Fibroblast of lung (primary cell): Measurements from ENCODE around the gene URB1. TPM values are rescaled to one million over a fixed set of nuclear protein-coding genes. Genes with fewer than 3 reads are reported as not detected.
"Not testable (repeated sequence)": the region's sequence is repeated elsewhere in the genome, so short reads cannot be mapped to it uniquely, and the experiment has no call there.

Experiments
- DNase-seq, 2 donors: peaks; one replicate each; pipeline versions ENCODE4 v3.0.0 to v3.0.0-alpha.2; 2010; ENCODE audit warnings: low read depth in 2 of 2
- H2AFZ ChIP-seq: 2 replicates; pipeline ENCODE4 v1.5.1; 2012; ENCODE audit warnings: low read length, control low read depth, inconsistent platforms
- H3K27ac ChIP-seq: 2 replicates; pipeline ENCODE4 v1.5.1; 2011; ENCODE audit warnings: low read length, control low read depth; ENCODE audit not compliant: insufficient read depth
- H3K27me3 ChIP-seq: 2 replicates; pipeline ENCODE4 v1.5.1; 2011; ENCODE audit warnings: mild to moderate bottlenecking, low read length; ENCODE audit not compliant: control insufficient read depth, insufficient read depth
- H3K36me3 ChIP-seq: 2 replicates; pipeline ENCODE4 v1.5.1; 2011; ENCODE audit warnings: low read length; ENCODE audit not compliant: control insufficient read depth, insufficient read depth
- H3K4me1 ChIP-seq: 2 replicates; pipeline ENCODE4 v1.5.1; 2011; ENCODE audit warnings: low read length; ENCODE audit not compliant: control insufficient read depth, insufficient read depth; ENCODE audit errors: extremely low read depth
- H3K4me2 ChIP-seq: 2 replicates; pipeline ENCODE4 v1.5.1; 2011; ENCODE audit warnings: low read length, control low read depth; ENCODE audit not compliant: insufficient read depth; ENCODE audit errors: extremely low read depth
- H3K4me3 ChIP-seq, 4 experiments: fragments of 200-600 bp in 1 of 4; sonication (generic) in 1 of 4; replicated peaks in 1 of 4; 2 replicates each; pipeline ENCODE4 v1.5.1; 2011 to 2016; ENCODE audit warnings: low read length in 4 of 4, low read depth in 3 of 4, mild to moderate bottlenecking in 3 of 4, control low read depth in 2 of 4, inconsistent platforms in 1 of 4, mixed read lengths in 1 of 4; ENCODE audit not compliant: insufficient read depth in 1 of 4; ENCODE audit errors: control extremely low read depth in 1 of 4
- H3K79me2 ChIP-seq: 2 replicates; pipeline ENCODE4 v1.5.1; 2012; ENCODE audit warnings: mild to moderate bottlenecking, low read length, inconsistent platforms; ENCODE audit not compliant: control insufficient read depth, insufficient read depth
- H3K9ac ChIP-seq: 2 replicates; pipeline ENCODE4 v1.5.1; 2011; ENCODE audit warnings: mild to moderate bottlenecking, low read length, control low read depth; ENCODE audit not compliant: insufficient read depth
- H3K9me3 ChIP-seq: 2 replicates; pipeline ENCODE4 v1.5.1; 2012; ENCODE audit warnings: low read depth, low read length; ENCODE audit not compliant: control insufficient read depth, insufficient read depth
- H4K20me1 ChIP-seq: 2 replicates; pipeline ENCODE4 v1.5.1; 2011; ENCODE audit warnings: low read length; ENCODE audit not compliant: control insufficient read depth, insufficient read depth; ENCODE audit errors: extremely low read depth
- EZH2 ChIP-seq: IDR thresholded peaks from 2 replicates; pipeline ENCODE4 v1.5.1; 2012; ENCODE audit warnings: low read length, control low read depth, mild to moderate bottlenecking; ENCODE audit errors: missing control alignments
- polyA plus RNA-seq, 2 donors: library from polyadenylated mRNA; depleted of rRNA in 1 of 2; stranded (reverse) in 1 of 2; unstranded in 1 of 2; fragments of >200 nt; gene quantifications; 2 replicates each; pipeline ENCODE4 v1.2.1, GENCODE V29; 2011 to 2012; ENCODE audit warnings: missing spikeins in 1 of 2
- total RNA-seq: library from RNA; depleted of rRNA; stranded (reverse); fragments of >200 nt; gene quantifications from 2 replicates; pipeline ENCODE4 v1.2.1, GENCODE V29; 2014
- TF ChIP-seq, protein P1 (sequence below), 2 donors: IDR thresholded peaks in 1 of 2; conservative IDR thresholded peaks in 1 of 2; 1 replicate in 1 of 2; 2 replicates in 1 of 2; pipeline ENCODE4 v1.5.1; 2011 to 2012; ENCODE audit warnings: low read length in 2 of 2, control low read depth in 1 of 2, inconsistent platforms in 1 of 2, low read depth in 1 of 2, mild to moderate bottlenecking in 1 of 2

Gene URB1
- total and polyA plus RNA-seq, 2 donors (not counting 1 experiment from before 2014, with no cell fraction given): 4.3 to 17.7 TPM

DNA sequence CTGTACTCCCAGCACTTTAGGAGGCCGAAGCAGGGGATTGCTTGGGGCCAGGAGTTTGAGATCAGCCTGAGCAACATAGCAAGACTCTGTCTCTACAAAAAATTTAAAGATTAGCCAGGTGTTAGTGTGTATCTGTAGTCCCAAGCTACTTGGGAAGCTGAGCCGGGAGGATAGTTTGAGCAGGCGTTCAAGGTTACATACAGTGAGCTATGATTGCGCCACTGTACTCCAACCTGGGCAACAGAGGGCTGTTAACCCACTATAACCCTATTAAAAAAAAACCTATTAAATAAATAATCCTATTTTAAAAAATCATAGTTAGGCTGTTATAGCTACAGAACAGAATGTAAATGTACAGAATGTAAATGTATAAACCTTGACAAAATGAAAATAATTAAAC, 116.1 kb downstream of the URB1 start:
- no peak for DNase-seq
- TF ChIP-seq, protein P1, sequence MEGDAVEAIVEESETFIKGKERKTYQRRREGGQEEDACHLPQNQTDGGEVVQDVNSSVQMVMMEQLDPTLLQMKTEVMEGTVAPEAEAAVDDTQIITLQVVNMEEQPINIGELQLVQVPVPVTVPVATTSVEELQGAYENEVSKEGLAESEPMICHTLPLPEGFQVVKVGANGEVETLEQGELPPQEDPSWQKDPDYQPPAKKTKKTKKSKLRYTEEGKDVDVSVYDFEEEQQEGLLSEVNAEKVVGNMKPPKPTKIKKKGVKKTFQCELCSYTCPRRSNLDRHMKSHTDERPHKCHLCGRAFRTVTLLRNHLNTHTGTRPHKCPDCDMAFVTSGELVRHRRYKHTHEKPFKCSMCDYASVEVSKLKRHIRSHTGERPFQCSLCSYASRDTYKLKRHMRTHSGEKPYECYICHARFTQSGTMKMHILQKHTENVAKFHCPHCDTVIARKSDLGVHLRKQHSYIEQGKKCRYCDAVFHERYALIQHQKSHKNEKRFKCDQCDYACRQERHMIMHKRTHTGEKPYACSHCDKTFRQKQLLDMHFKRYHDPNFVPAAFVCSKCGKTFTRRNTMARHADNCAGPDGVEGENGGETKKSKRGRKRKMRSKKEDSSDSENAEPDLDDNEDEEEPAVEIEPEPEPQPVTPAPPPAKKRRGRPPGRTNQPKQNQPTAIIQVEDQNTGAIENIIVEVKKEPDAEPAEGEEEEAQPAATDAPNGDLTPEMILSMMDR (conservative IDR thresholded peaks at IDR 0.05 in 1 of 2, IDR thresholded peaks at IDR 0.05 in 1 of 2; ENCODE audit: low read depth in 1 of 2, low read length in 2 of 2): no peak
- no peak for TF ChIP-seq EZH2

GRCh38 chr21:32270748-32271147, 122.1 kb downstream of the URB1 start:
- Histone ChIP-seq H3K4me1 (no peaks in the 10 kb centered on the region), H3K27me3 (no peaks in the 10 kb centered on the region), H2AFZ (no peak overlapping the region), H4K20me1 (no peaks in the 10 kb centered on the region), H3K27ac (no peak overlapping the region), H3K9me3 (no peaks in the 10 kb centered on the region), H3K9ac (no peak overlapping the region), H3K36me3 (peaks cover 2% of the 10 kb centered on the region), H3K4me2 (no peak overlapping the region), H3K79me2 (peaks cover 2% of the 10 kb centered on the region), H3K4me3 (no peak overlapping the region)
- TF ChIP-seq, protein P1 (conservative IDR thresholded peaks at IDR 0.05 in 1 of 2, IDR thresholded peaks at IDR 0.05 in 1 of 2; ENCODE audit: low read depth in 1 of 2, low read length in 2 of 2): no peak
- TF ChIP-seq EZH2: no peak
- no peak for DNase-seq

More for the DNA sequence above, 116.1 kb downstream of the URB1 start:
- H3K4me1 ChIP-seq: peaks cover 4% of the 10 kb centered on the region
- H2AFZ ChIP-seq: no peak overlapping the region
- no peak overlapping the region for H3K27ac ChIP-seq
- no peak overlapping the region for H3K4me2 ChIP-seq
- no peaks in the 10 kb centered on the region for H3K27me3 ChIP-seq
- H3K36me3 ChIP-seq: no peaks in the 10 kb centered on the region
- no peak overlapping the region for H3K9ac ChIP-seq
- H3K79me2 ChIP-seq: peaks cover 14% of the 10 kb centered on the region
- H4K20me1 ChIP-seq: no peaks in the 10 kb centered on the region
- no peak overlapping the region for H3K4me3 ChIP-seq
- H3K9me3 ChIP-seq: no peaks in the 10 kb centered on the region

DNA sequence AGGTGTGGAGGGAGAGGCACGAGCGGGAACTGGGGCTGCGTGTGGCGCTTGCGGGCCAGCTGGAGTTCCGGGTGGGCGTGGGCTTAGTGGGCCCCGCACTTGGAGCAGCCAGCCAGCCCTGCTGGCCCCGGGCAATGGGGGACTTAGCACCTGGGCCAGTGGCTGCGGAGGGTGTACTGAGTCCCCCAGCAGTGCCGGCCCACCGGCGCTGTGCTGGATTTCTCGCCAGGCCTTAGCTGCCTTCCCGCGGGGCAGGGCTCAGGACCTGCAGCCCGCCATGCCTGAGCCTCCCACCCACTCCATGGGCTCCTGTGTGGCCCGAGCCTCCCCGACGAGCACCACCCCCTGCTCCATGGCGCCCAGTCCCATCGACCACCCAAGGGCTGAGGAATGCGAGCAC, 127.5 kb downstream of the URB1 start:
- not testable (repeated sequence) for H3K79me2 ChIP-seq, H3K9me3 ChIP-seq, H3K27ac ChIP-seq, H3K36me3 ChIP-seq, H2AFZ ChIP-seq, H3K4me1 ChIP-seq, H4K20me1 ChIP-seq, H3K27me3 ChIP-seq, H3K9ac ChIP-seq, DNase-seq, H3K4me2 ChIP-seq, H3K4me3 ChIP-seq
